ENCODE measurements around the gene GNL2. TPM values are rescaled to one million over a fixed set of nuclear protein-coding genes. Genes with fewer than 3 reads are reported as not detected.

GNL2 gene
- total and polyA plus RNA-seq, 9 of the 15 experiments (the other 6 are each of a cell fraction or from before 2014, with no cell fraction given) = 156 to 371 (median 263) TPM

DNA sequence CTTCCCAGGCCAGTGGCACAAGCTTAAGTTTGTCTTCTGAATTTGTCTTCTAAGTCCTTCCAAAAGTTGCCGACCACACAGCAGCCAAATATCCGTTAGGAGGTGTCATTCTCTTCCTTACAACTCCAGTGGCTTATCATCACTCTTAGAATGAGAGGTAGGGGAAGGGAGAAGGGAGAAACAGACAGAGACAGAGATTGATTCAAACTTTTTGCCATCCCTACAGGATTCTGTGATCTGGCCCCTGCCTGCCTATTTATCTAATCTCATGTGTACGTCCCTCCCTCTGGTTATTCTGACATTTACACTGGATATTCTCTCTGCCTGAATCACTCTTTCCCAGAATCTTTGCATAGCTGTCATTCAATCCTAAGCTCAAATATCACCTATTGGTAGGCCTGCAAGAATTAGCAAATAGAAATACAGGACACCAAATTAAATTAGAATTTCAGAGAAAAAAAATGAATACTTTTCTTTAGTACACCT is 488 bp upstream of the GNL2 start (continued):
- TF ChIP-seq NEUROD1 (IDR thresholded peaks at IDR 0.05; ENCODE audit: borderline replicate concordance, low read depth, low read length, partially characterized antibody) = no peak

DNA sequence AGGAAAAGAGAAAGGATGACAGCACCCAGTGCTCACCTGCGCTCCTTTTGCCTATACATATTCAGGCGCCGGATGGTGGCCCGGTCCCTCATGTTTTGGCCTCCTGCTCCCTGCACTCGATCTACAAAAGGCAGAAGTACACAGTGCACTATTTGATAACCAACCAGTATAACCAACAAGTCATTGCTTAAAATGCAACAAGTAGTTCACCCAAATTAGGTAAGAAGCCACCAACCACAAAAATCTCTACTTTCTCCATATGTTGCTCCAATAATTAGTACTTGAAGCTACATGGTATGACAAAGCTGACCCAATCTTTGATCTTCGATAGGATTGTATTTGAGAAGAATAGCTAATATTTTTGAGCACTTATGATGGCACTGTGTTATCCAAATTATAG is 2.0 kb downstream of the GNL2 start:
- peak overlapping the region in 1 of 2 experiments; percentile 97; a peak in 2 of 4 replicates for H3K9ac ChIP-seq (ENCODE audit: insufficient read depth in 1 of 2, low read depth in 2 of 2, low read length in 2 of 2)
- H3K4me1 ChIP-seq (replicated peaks in 1 of 2; ENCODE audit: control insufficient read depth in 2 of 2, insufficient read depth in 2 of 2, low read length in 2 of 2) = peaks cover 2 to 14% of the 10 kb centered on the region in 2 experiments; a peak in 3 of 5 replicates
- ATAC-seq (no peak), FAIRE-seq (no peak), DNase-seq (ENCODE audit: extremely low read depth in 1 of 4, low spot score in 3 of 4) (no peak)
- TF ChIP-seq, protein P1, sequence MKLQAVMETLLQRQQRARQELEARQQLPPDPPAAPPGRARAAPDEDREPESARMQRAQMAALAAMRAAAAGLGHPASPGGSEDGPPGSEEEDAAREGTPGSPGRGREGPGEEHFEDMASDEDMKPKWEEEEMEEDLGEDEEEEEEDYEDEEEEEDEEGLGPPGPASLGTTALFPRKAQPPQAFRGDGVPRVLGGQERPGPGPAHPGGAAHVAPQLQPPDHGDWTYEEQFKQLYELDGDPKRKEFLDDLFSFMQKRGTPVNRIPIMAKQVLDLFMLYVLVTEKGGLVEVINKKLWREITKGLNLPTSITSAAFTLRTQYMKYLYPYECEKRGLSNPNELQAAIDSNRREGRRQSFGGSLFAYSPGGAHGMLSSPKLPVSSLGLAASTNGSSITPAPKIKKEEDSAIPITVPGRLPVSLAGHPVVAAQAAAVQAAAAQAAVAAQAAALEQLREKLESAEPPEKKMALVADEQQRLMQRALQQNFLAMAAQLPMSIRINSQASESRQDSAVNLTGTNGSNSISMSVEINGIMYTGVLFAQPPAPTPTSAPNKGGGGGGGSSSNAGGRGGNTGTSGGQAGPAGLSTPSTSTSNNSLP (IDR thresholded peaks at IDR 0.05; ENCODE audit: borderline replicate concordance, low read depth, low read length) = no peak
- TF ChIP-seq, protein P2, sequence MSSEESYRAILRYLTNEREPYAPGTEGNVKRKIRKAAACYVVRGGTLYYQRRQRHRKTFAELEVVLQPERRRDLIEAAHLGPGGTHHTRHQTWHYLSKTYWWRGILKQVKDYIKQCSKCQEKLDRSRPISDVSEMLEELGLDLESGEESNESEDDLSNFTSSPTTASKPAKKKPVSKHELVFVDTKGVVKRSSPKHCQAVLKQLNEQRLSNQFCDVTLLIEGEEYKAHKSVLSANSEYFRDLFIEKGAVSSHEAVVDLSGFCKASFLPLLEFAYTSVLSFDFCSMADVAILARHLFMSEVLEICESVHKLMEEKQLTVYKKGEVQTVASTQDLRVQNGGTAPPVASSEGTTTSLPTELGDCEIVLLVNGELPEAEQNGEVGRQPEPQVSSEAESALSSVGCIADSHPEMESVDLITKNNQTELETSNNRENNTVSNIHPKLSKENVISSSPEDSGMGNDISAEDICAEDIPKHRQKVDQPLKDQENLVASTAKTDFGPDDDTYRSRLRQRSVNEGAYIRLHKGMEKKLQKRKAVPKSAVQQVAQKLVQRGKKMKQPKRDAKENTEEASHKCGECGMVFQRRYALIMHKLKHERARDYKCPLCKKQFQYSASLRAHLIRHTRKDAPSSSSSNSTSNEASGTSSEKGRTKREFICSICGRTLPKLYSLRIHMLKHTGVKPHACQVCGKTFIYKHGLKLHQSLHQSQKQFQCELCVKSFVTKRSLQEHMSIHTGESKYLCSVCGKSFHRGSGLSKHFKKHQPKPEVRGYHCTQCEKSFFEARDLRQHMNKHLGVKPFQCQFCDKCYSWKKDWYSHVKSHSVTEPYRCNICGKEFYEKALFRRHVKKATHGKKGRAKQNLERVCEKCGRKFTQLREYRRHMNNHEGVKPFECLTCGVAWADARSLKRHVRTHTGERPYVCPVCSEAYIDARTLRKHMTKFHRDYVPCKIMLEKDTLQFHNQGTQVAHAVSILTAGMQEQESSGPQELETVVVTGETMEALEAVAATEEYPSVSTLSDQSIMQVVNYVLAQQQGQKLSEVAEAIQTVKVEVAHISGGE (CRISPR knock-in tag; IDR thresholded peaks at IDR 0.05) = no peak
- TF ChIP-seq, protein P3, sequence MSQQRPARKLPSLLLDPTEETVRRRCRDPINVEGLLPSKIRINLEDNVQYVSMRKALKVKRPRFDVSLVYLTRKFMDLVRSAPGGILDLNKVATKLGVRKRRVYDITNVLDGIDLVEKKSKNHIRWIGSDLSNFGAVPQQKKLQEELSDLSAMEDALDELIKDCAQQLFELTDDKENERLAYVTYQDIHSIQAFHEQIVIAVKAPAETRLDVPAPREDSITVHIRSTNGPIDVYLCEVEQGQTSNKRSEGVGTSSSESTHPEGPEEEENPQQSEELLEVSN (IDR thresholded peaks at IDR 0.05; ENCODE audit: borderline replicate concordance in 1 of 2, extremely low read depth in 1 of 2, insufficient read depth in 1 of 2, insufficient read length in 1 of 2, low read depth in 1 of 2, low read length in 1 of 2, poor library complexity in 1 of 2, severe bottlenecking in 1 of 2) = no peak
- TF ChIP-seq, protein P4, sequence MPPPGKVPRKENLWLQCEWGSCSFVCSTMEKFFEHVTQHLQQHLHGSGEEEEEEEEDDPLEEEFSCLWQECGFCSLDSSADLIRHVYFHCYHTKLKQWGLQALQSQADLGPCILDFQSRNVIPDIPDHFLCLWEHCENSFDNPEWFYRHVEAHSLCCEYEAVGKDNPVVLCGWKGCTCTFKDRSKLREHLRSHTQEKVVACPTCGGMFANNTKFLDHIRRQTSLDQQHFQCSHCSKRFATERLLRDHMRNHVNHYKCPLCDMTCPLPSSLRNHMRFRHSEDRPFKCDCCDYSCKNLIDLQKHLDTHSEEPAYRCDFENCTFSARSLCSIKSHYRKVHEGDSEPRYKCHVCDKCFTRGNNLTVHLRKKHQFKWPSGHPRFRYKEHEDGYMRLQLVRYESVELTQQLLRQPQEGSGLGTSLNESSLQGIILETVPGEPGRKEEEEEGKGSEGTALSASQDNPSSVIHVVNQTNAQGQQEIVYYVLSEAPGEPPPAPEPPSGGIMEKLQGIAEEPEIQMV (tag; conservative IDR thresholded peaks at IDR 0.05; ENCODE audit: low read depth) = no peak
- TF ChIP-seq NFE2L1 (tag; IDR thresholded peaks at IDR 0.05; ENCODE audit: borderline replicate concordance, low read depth) (no peak), HCFC1 (IDR thresholded peaks at IDR 0.05; ENCODE audit: low read depth, low read length) (no peak), SMAD2 (IDR thresholded peaks at IDR 0.05; ENCODE audit: low read depth, low read length) (no peak)
- H3K9me3 ChIP-seq (replicated peaks; ENCODE audit: control insufficient read depth, insufficient read depth, low read depth, low read length) = no peaks in the 10 kb centered on the region
- H2AFZ ChIP-seq (ENCODE audit: low read depth, low read length) = no peak overlapping the region
- 90% methylated on average over 6 of the region's 6 CpGs for WGBS (ENCODE audit: insufficient coverage, low coverage, missing lambda C conversion rate)
- in situ Hi-C loops (cut with MboI) = no loop called here
- intact Hi-C loops (cut with micrococcal nuclease) = no loop called here
- H3K27ac ChIP-seq (ENCODE audit: extremely low read depth, low read depth, low read length) = no peak overlapping the region
- ChIA-PET POLR2A (interaction anchor here (0.8 to 1.5 kb wide), 3 partner anchors 10 to 16 kb away, joined by 3 to 4 read pairs (median 4); no protein-coding TSS in a partner anchor), CTCF (ENCODE audit: low intra/inter-chr PET ratio) (interaction anchor here (0.6 kb wide), 1 partner anchor 288 kb away, joined by 3 read pairs; no protein-coding TSS in a partner anchor)
- no peaks in the 10 kb centered on the region for H3K9me1 ChIP-seq (ENCODE audit: control insufficient read depth, insufficient read depth, low read length)
- no TSS peak for BruUV-seq (replicated peaks)
- H3K4me3 ChIP-seq = peak overlapping the region; percentile 76
- H3K4me2 ChIP-seq (ENCODE audit: insufficient read depth, low read length) = peak overlapping the region; percentile 97
- peaks cover 53% of the 10 kb centered on the region for H3K36me3 ChIP-seq (ENCODE audit: control insufficient read depth, insufficient read depth, low read length)
- peaks cover under 1 to 3% of the 10 kb centered on the region in 2 experiments; a peak in 1 of 5 replicates for H3K27me3 ChIP-seq (ENCODE audit: control insufficient read depth in 2 of 2, insufficient read depth in 2 of 2, low read length in 2 of 2)
- peaks cover 47% of the 10 kb centered on the region for H3K79me2 ChIP-seq (ENCODE audit: control insufficient read depth, insufficient read depth, low read length)
- peaks cover 3% of the 10 kb centered on the region for H4K20me1 ChIP-seq (replicated peaks; ENCODE audit: control insufficient read depth, insufficient read depth, low read length)
